ENCODE data around the gene COMP. TPM values are rescaled to one million over a fixed set of nuclear protein-coding genes. Genes with fewer than 3 reads are reported as not detected.

COMP gene
- total RNA-seq, 1 experiment from 2014 or later: not detected

- POLR2A ChIA-PET: no interaction called here
- intact Hi-C loops (cut with micrococcal nuclease): no loop called here
- RAD21 ChIA-PET (ENCODE audit: low non-redundant PET in 1 of 2, low total read pairs in 2 of 2, uncharacterized antibody in 2 of 2, unreplicated experiment in 2 of 2): no interaction called here
- Histone ChIP-seq H2AFZ (ENCODE audit: low read depth, low read length, poor library complexity, severe bottlenecking) (no peak overlapping the region), H3K9ac (ENCODE audit: low read length) (no peak overlapping the region), H3K4me3 (replicated peaks in 1 of 2; ENCODE audit: low read depth in 1 of 2, low read length in 2 of 2) (no peak overlapping the region), H3K4me1 (ENCODE audit: control insufficient read depth in 1 of 2, insufficient read depth in 2 of 2, low read length in 2 of 2) (no peaks in the 10 kb centered on the region; a peak in 2 of 4 replicates), H3K79me2 (ENCODE audit: insufficient read depth, low read length) (no peaks in the 10 kb centered on the region), H4K20me1 (ENCODE audit: insufficient read depth) (no peaks in the 10 kb centered on the region), H3K9me3 (ENCODE audit: control insufficient read depth in 1 of 2, insufficient read depth in 1 of 2, low read depth in 1 of 2, low read length in 2 of 2) (no peaks in the 10 kb centered on the region), H3K27me3 (ENCODE audit: insufficient read depth, low read length) (no peaks in the 10 kb centered on the region), H3K27ac (ENCODE audit: low read depth, low read length) (no peak overlapping the region), H3K9me2 (ENCODE audit: insufficient read depth) (no peaks in the 10 kb centered on the region), H3K36me3 (ENCODE audit: control insufficient read depth in 1 of 2, insufficient read depth in 2 of 2, low read length in 2 of 2) (peaks cover 0 to 5% of the 10 kb centered on the region in 2 experiments; a peak in 1 of 4 replicates), H3K4me2 (ENCODE audit: low read length) (no peak overlapping the region)
- TF ChIP-seq YY1 (IDR thresholded peaks at IDR 0.05; ENCODE audit: extremely low read depth, insufficient replicate concordance, low read depth, low read length) (no peak), EGR1 (IDR thresholded peaks at IDR 0.05; ENCODE audit: low read depth) (no peak), MAX (IDR thresholded peaks at IDR 0.05) (no peak)
- TF ChIP-seq, protein P1, sequence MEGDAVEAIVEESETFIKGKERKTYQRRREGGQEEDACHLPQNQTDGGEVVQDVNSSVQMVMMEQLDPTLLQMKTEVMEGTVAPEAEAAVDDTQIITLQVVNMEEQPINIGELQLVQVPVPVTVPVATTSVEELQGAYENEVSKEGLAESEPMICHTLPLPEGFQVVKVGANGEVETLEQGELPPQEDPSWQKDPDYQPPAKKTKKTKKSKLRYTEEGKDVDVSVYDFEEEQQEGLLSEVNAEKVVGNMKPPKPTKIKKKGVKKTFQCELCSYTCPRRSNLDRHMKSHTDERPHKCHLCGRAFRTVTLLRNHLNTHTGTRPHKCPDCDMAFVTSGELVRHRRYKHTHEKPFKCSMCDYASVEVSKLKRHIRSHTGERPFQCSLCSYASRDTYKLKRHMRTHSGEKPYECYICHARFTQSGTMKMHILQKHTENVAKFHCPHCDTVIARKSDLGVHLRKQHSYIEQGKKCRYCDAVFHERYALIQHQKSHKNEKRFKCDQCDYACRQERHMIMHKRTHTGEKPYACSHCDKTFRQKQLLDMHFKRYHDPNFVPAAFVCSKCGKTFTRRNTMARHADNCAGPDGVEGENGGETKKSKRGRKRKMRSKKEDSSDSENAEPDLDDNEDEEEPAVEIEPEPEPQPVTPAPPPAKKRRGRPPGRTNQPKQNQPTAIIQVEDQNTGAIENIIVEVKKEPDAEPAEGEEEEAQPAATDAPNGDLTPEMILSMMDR (IDR thresholded peaks at IDR 0.05 in 2 of 3, conservative IDR thresholded peaks at IDR 0.05 in 1 of 3; ENCODE audit: borderline replicate concordance in 1 of 3, insufficient read depth in 1 of 3, low read depth in 2 of 3, low read length in 2 of 3): no peak
- BruUV-seq (replicated peaks): no TSS peak
- CTCF ChIA-PET: no interaction called here
- DNase-seq (ENCODE audit: low read depth, low spot score) (no peak), ATAC-seq (no peak)
Measured at GRCh38 chr19:18750295-18750970, 40.7 kb downstream of the COMP start.

Data from HCT116 (cell line).